ENCODE results near the gene FAM169A.
A peak's percentile ranks its signal among the peaks of the same experiment; 100 is the strongest.

DNA sequence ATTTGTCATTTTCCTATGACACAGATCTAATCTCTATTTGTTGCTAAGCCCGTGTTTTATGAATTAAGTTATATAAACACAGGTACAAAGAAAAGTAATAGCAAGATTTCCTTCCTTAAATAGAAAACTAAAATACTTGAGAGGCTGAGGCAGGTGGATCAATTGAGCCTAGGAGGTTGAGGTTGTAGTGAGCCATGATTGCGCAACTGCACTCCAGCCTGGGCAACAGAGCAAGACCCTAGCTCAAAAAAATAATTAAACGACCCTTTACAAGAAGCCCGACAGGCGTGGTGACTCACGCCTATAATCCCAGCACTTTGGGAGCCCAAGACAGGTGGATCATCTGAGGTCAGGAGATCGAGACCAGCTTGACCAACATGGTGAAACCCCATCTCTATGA lies 36.8 kb downstream of the FAM169A start:
- TF ChIP-seq CEBPB (IDR thresholded peaks at IDR 0.05) (peak; percentile 95), EP300 (IDR thresholded peaks at IDR 0.05; ENCODE audit: borderline replicate concordance) (no peak), YY1 (IDR thresholded peaks at IDR 0.05; ENCODE audit: low read depth) (no peak), TAF1 (IDR thresholded peaks at IDR 0.05; ENCODE audit: low read depth) (no peak), RAD21 (IDR thresholded peaks at IDR 0.05; ENCODE audit: low read depth) (no peak), CREB1 (IDR thresholded peaks at IDR 0.05; ENCODE audit: low read depth) (no peak), EGR1 (IDR thresholded peaks at IDR 0.05) (no peak), NFIC (IDR thresholded peaks at IDR 0.05) (no peak), ZBTB7A (IDR thresholded peaks at IDR 0.05; ENCODE audit: low read depth) (no peak), FOXM1 (IDR thresholded peaks at IDR 0.05; ENCODE audit: borderline replicate concordance, low read depth) (no peak), TEAD4 (IDR thresholded peaks at IDR 0.05) (no peak)
- TF ChIP-seq, protein P1, sequence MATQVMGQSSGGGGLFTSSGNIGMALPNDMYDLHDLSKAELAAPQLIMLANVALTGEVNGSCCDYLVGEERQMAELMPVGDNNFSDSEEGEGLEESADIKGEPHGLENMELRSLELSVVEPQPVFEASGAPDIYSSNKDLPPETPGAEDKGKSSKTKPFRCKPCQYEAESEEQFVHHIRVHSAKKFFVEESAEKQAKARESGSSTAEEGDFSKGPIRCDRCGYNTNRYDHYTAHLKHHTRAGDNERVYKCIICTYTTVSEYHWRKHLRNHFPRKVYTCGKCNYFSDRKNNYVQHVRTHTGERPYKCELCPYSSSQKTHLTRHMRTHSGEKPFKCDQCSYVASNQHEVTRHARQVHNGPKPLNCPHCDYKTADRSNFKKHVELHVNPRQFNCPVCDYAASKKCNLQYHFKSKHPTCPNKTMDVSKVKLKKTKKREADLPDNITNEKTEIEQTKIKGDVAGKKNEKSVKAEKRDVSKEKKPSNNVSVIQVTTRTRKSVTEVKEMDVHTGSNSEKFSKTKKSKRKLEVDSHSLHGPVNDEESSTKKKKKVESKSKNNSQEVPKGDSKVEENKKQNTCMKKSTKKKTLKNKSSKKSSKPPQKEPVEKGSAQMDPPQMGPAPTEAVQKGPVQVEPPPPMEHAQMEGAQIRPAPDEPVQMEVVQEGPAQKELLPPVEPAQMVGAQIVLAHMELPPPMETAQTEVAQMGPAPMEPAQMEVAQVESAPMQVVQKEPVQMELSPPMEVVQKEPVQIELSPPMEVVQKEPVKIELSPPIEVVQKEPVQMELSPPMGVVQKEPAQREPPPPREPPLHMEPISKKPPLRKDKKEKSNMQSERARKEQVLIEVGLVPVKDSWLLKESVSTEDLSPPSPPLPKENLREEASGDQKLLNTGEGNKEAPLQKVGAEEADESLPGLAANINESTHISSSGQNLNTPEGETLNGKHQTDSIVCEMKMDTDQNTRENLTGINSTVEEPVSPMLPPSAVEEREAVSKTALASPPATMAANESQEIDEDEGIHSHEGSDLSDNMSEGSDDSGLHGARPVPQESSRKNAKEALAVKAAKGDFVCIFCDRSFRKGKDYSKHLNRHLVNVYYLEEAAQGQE (IDR thresholded peaks at IDR 0.05; ENCODE audit: low read depth), result no peak
- TF ChIP-seq, protein P2, sequence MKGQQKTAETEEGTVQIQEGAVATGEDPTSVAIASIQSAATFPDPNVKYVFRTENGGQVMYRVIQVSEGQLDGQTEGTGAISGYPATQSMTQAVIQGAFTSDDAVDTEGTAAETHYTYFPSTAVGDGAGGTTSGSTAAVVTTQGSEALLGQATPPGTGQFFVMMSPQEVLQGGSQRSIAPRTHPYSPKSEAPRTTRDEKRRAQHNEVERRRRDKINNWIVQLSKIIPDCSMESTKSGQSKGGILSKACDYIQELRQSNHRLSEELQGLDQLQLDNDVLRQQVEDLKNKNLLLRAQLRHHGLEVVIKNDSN (IDR thresholded peaks at IDR 0.05), result no peak
- TF ChIP-seq, protein P3, sequence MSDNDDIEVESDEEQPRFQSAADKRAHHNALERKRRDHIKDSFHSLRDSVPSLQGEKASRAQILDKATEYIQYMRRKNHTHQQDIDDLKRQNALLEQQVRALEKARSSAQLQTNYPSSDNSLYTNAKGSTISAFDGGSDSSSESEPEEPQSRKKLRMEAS (IDR thresholded peaks at IDR 0.05), result no peak
